Measurements from ENCODE around the gene BTG2. TPM values are rescaled to one million over a fixed set of nuclear protein-coding genes. Genes with fewer than 3 reads are reported as not detected.

The BTG2 gene
- total RNA-seq, 1 experiment from 2014 or later, result 24.2 TPM

GRCh38 chr1:203322500-203323179, 17.3 kb downstream of the BTG2 start:
- no peak overlapping the region for H3K27ac ChIP-seq (ENCODE audit: low read depth, low read length)
- H3K4me3 ChIP-seq (replicated peaks in 1 of 2; ENCODE audit: low read depth in 1 of 2, low read length in 2 of 2), result no peak overlapping the region
- no peaks in the 10 kb centered on the region for H3K9me3 ChIP-seq (ENCODE audit: control insufficient read depth in 1 of 2, insufficient read depth in 1 of 2, low read depth in 1 of 2, low read length in 2 of 2)
- no peak for DNase-seq (ENCODE audit: low read depth, low spot score)
- ChIA-PET CTCF (interaction anchor here (2.1 kb wide), 1 partner anchor 50 kb away, joined by 7 read pairs; no protein-coding TSS in a partner anchor), POLR2A (no interaction called here), RAD21 (ENCODE audit: low non-redundant PET in 1 of 2, low total read pairs in 2 of 2, uncharacterized antibody in 2 of 2, unreplicated experiment in 2 of 2) (no interaction called here)
- H2AFZ ChIP-seq (ENCODE audit: low read depth, low read length, poor library complexity, severe bottlenecking), result no peak overlapping the region
- H3K9me2 ChIP-seq (ENCODE audit: insufficient read depth), result no peaks in the 10 kb centered on the region
- no peaks in the 10 kb centered on the region for H3K79me2 ChIP-seq (ENCODE audit: insufficient read depth, low read length)
- no peak for ATAC-seq
- H3K4me1 ChIP-seq (ENCODE audit: control insufficient read depth in 1 of 2, insufficient read depth in 2 of 2, low read length in 2 of 2), result peaks cover 6 to 11% of the 10 kb centered on the region in 2 experiments; a peak in 3 of 4 replicates
- no peak for TF ChIP-seq RAD21 (IDR thresholded peaks at IDR 0.05; ENCODE audit: low read depth)
- no peak for TF ChIP-seq FOSL1 (IDR thresholded peaks at IDR 0.05; ENCODE audit: low read depth)
- TF ChIP-seq CTCF (IDR thresholded peaks at IDR 0.05 in 2 of 3, conservative IDR thresholded peaks at IDR 0.05 in 1 of 3; ENCODE audit: borderline replicate concordance in 1 of 3, insufficient read depth in 1 of 3, low read depth in 2 of 3, low read length in 2 of 3), result no peak
- no peak for TF ChIP-seq EZH2phosphoT487 (IDR thresholded peaks at IDR 0.05; ENCODE audit: borderline replicate concordance)
- no peak for TF ChIP-seq SP1 (IDR thresholded peaks at IDR 0.05; ENCODE audit: low read depth)
- no peak for TF ChIP-seq POLR2AphosphoS5 (IDR thresholded peaks at IDR 0.05; ENCODE audit: low read depth, low read length)
- TF ChIP-seq ZFX (IDR thresholded peaks at IDR 0.05), result no peak
- no peak for TF ChIP-seq CEBPB (IDR thresholded peaks at IDR 0.05; ENCODE audit: low read depth)
- no peak for TF ChIP-seq ELF1 (IDR thresholded peaks at IDR 0.05; ENCODE audit: borderline replicate concordance, low read depth)
- no peak for TF ChIP-seq ZNF274 (IDR thresholded peaks at IDR 0.05; ENCODE audit: low read depth, low read length)
- TF ChIP-seq SRF (IDR thresholded peaks at IDR 0.05; ENCODE audit: low read depth), result no peak
- TF ChIP-seq REST (IDR thresholded peaks at IDR 0.05; ENCODE audit: low read depth), result no peak
- TF ChIP-seq EZH2 (IDR thresholded peaks at IDR 0.05), result no peak
- no peaks in the 10 kb centered on the region for H4K20me1 ChIP-seq (ENCODE audit: insufficient read depth)
- peaks cover 17% of the 10 kb centered on the region for H3K27me3 ChIP-seq (ENCODE audit: insufficient read depth, low read length)
- no TSS peak for BruUV-seq (replicated peaks)
- H3K36me3 ChIP-seq (ENCODE audit: control insufficient read depth in 1 of 2, insufficient read depth in 2 of 2, low read length in 2 of 2), result no peaks in the 10 kb centered on the region
- no peak overlapping the region for H3K9ac ChIP-seq (ENCODE audit: low read length)
- intact Hi-C loops (cut with micrococcal nuclease), result no loop called here
- H3K4me2 ChIP-seq (ENCODE audit: low read length), result no peak overlapping the region
